ENCODE results near the gene CRHR1.

DNA sequence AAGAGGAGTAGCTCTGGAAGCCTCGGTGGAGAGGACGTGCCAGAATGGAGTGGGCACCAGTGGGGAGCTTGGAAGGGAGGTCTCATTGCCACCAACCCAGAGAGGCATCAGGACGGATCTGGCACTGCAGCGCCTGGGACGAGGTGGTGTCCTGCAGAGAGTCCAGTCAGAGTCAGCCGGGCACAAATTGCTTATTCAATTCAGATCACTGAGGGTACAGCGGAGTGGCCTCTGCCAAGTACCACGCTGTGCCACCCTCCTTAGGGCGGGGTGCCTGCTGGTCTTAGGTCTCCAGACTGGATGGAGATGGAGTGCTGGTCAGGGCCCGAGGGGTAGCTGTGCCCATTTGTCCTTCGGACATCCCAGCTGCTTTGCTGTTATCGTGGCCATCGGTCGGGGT, 41.7 kb downstream of the CRHR1 start:
- TF ChIP-seq, protein P1, sequence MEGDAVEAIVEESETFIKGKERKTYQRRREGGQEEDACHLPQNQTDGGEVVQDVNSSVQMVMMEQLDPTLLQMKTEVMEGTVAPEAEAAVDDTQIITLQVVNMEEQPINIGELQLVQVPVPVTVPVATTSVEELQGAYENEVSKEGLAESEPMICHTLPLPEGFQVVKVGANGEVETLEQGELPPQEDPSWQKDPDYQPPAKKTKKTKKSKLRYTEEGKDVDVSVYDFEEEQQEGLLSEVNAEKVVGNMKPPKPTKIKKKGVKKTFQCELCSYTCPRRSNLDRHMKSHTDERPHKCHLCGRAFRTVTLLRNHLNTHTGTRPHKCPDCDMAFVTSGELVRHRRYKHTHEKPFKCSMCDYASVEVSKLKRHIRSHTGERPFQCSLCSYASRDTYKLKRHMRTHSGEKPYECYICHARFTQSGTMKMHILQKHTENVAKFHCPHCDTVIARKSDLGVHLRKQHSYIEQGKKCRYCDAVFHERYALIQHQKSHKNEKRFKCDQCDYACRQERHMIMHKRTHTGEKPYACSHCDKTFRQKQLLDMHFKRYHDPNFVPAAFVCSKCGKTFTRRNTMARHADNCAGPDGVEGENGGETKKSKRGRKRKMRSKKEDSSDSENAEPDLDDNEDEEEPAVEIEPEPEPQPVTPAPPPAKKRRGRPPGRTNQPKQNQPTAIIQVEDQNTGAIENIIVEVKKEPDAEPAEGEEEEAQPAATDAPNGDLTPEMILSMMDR (IDR thresholded peaks at IDR 0.05), result no peak
- TF ChIP-seq POLR2AphosphoS5 (IDR thresholded peaks at IDR 0.05), result no peak
